Hepatocyte (in vitro differentiated cells): ENCODE results near the gene RPS5. TPM values are rescaled to one million over a fixed set of nuclear protein-coding genes. Genes with fewer than 3 reads are reported as not detected.

Experiments used
- DNase-seq: peaks from one replicate; pipeline ENCODE4 v3.0.0-alpha.2; 2016; ENCODE audit warnings: low spot score
- H2AFZ ChIP-seq: fragments of 200-600 bp; sonication (generic); 2 replicates; pipeline ENCODE4 v1.6.0; 2016; ENCODE audit warnings: antibody characterized with exemption, mild to moderate bottlenecking
- H3K27ac ChIP-seq: fragments of 200-600 bp; sonication (generic); 2 replicates; pipeline ENCODE4 v1.5.1; 2016; ENCODE audit warnings: mild to moderate bottlenecking
- H3K27me3 ChIP-seq: fragments of 200-600 bp; sonication (generic); 2 replicates; pipeline ENCODE4 v1.6.1; 2016
- H3K36me3 ChIP-seq: fragments of 200-600 bp; sonication (generic); replicated peaks from 2 replicates; pipeline ENCODE4 v1.5.1; 2016; ENCODE audit warnings: low read depth; ENCODE audit not compliant: insufficient read depth
- H3K4me1 ChIP-seq: fragments of 200-600 bp; sonication (generic); 2 replicates; pipeline ENCODE4 v1.5.1; 2016; ENCODE audit warnings: mild to moderate bottlenecking, moderate library complexity; ENCODE audit not compliant: insufficient read depth
- H3K4me2 ChIP-seq: fragments of 200-600 bp; sonication (generic); 2 replicates; pipeline ENCODE4 v1.6.0; 2016
- H3K4me3 ChIP-seq: fragments of 200-600 bp; sonication (generic); 2 replicates; pipeline ENCODE4 v1.5.1; 2016; ENCODE audit warnings: mild to moderate bottlenecking
- H3K79me2 ChIP-seq: fragments of 200-600 bp; sonication (generic); 2 replicates; pipeline ENCODE4 v1.6.0; 2017; ENCODE audit warnings: mild to moderate bottlenecking
- H3K9me2 ChIP-seq: fragments of 200-600 bp; sonication (generic); replicated peaks from 2 replicates; pipeline ENCODE4 v1.6.0; 2017; ENCODE audit warnings: mild to moderate bottlenecking; ENCODE audit not compliant: insufficient read depth
- H3K9me3 ChIP-seq: fragments of 200-600 bp; sonication (generic); 2 replicates; pipeline ENCODE4 v1.5.1; 2016; ENCODE audit warnings: low read depth, mild to moderate bottlenecking
- H4K20me1 ChIP-seq: fragments of 200-600 bp; sonication (generic); 2 replicates; pipeline ENCODE4 v1.6.0; 2016; ENCODE audit warnings: mild to moderate bottlenecking; ENCODE audit not compliant: insufficient read depth, poor library complexity, severe bottlenecking
- EZH2 ChIP-seq: fragments of 200-600 bp; sonication (generic); IDR thresholded peaks from 2 replicates; pipeline ENCODE4 v1.6.1; 2016; ENCODE audit warnings: antibody characterized with exemption, mild to moderate bottlenecking, borderline replicate concordance
- EZH2phosphoT487 ChIP-seq: fragments of 200-600 bp; sonication (generic); IDR thresholded peaks from one replicate; pipeline ENCODE4 v1.6.1; 2018; ENCODE audit warnings: antibody characterized with exemption, mild to moderate bottlenecking, low read depth, moderate library complexity; ENCODE audit not compliant: unreplicated experiment, severe bottlenecking
- WGBS: methylation state at CpG from one replicate; pipeline ENCODE4 v1.1.6; 2016; ENCODE audit warnings: low lambda C conversion rate; ENCODE audit errors: missing lambda C conversion rate; 5-methylcytosine and 5-hydroxymethylcytosine counted together
- polyA plus RNA-seq: library from polyadenylated mRNA; unstranded; fragments of >200 nt; fragmentation: Nextera tagmentation; extraction: Ambion mirVana; gene quantifications from 2 replicates; pipeline ENCODE4 v1.2.1, GENCODE V29; 2016
- total RNA-seq: library from RNA; depleted of rRNA; stranded (reverse); fragments of >200 nt; gene quantifications from 2 replicates; pipeline ENCODE4 v1.2.3, GENCODE V29; 2014
- TF ChIP-seq, protein P1 (sequence below): fragments of 200-600 bp; sonication (generic); IDR thresholded peaks from 2 replicates; pipeline ENCODE4 v1.5.1; 2016; ENCODE audit warnings: antibody characterized with exemption, mild to moderate bottlenecking; ENCODE audit not compliant: poor library complexity

The RPS5 gene
- total and polyA plus RNA-seq, 2 experiments from 2014 or later = 565 to 1,644 TPM

- TF ChIP-seq EZH2phosphoT487 = no peak
- TF ChIP-seq, protein P1, sequence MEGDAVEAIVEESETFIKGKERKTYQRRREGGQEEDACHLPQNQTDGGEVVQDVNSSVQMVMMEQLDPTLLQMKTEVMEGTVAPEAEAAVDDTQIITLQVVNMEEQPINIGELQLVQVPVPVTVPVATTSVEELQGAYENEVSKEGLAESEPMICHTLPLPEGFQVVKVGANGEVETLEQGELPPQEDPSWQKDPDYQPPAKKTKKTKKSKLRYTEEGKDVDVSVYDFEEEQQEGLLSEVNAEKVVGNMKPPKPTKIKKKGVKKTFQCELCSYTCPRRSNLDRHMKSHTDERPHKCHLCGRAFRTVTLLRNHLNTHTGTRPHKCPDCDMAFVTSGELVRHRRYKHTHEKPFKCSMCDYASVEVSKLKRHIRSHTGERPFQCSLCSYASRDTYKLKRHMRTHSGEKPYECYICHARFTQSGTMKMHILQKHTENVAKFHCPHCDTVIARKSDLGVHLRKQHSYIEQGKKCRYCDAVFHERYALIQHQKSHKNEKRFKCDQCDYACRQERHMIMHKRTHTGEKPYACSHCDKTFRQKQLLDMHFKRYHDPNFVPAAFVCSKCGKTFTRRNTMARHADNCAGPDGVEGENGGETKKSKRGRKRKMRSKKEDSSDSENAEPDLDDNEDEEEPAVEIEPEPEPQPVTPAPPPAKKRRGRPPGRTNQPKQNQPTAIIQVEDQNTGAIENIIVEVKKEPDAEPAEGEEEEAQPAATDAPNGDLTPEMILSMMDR = no peak
- TF ChIP-seq EZH2 = no peak
- no peaks in the 10 kb centered on the region for H3K9me2 ChIP-seq
- H4K20me1 ChIP-seq = peaks cover 11% of the 10 kb centered on the region
- peaks cover 4% of the 10 kb centered on the region for H3K79me2 ChIP-seq
- peaks cover 8% of the 10 kb centered on the region for H3K27me3 ChIP-seq
- H3K9me3 ChIP-seq = no peaks in the 10 kb centered on the region
- peak within 1 kb of the TSS; percentile 71 for H3K4me2 ChIP-seq
- H3K4me3 ChIP-seq = no peak within 1 kb of the TSS
- H3K27ac ChIP-seq = no peak within 1 kb of the TSS
- H3K36me3 ChIP-seq = no peaks in the 10 kb centered on the region
- peak; percentile 46 for DNase-seq
- no peak within 1 kb of the TSS for H2AFZ ChIP-seq
- peaks cover 6% of the 10 kb centered on the region for H3K4me1 ChIP-seq
- WGBS = 44% methylated on average over 21 of the region's 21 CpGs
These were observed 8.3 kb downstream of the RPS5 start, which contains the start of gene RNF225 for GRCh38 chr19:58395220-58395978. RNF225 (plus strand) TSS chr19:58395656; CDS start chr19:58396090, 434 bp downstream.

DNA sequence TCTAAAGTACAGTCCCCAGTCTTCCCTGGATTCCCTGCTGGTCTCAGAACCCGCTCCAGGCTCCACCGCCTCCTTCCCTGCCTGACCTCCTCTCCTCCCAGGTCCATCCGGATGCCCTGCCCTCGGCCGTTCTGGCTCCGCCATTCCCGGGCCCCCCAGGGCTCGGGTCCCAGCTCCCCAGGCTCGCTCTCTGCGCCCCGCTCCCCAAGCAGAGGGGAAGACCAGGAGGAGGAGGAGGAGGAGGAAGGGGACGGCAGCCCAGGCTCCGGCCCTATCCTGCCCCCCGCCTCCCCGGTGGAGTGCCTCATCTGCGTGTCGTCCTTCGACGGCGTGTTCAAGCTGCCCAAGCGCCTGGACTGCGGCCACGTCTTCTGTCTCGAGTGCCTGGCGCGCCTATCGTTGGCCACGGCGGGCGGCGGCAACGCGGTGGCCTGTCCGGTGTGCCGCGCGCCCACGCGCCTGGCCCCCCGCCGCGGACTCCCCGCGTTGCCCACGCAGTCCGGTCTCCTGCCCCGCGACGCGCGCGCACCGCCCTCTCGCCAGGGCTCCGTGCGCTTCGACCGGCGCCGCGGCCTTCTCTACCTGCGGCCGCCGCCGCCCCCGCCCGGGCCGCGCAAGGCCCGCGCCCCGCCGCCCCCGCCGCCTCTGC lies 9.0 kb downstream of the RPS5 start:
- Histone ChIP-seq H2AFZ (no peak overlapping the region), H3K27ac (no peak overlapping the region), H3K4me1 (peaks cover 11% of the 10 kb centered on the region), H3K9me2 (no peaks in the 10 kb centered on the region), H3K36me3 (no peaks in the 10 kb centered on the region), H4K20me1 (peaks cover 10% of the 10 kb centered on the region), H3K4me3 (no peak overlapping the region), H3K9me3 (no peaks in the 10 kb centered on the region), H3K79me2 (no peaks in the 10 kb centered on the region), H3K27me3 (peaks cover 8% of the 10 kb centered on the region), H3K4me2 (peak overlapping the region; percentile 71)
- peak; percentile 41 for DNase-seq
- WGBS = 14% methylated on average over 24 of the region's 75 CpGs
- no peak for TF ChIP-seq EZH2
- TF ChIP-seq EZH2phosphoT487 = no peak
- TF ChIP-seq, protein P1 = no peak

DNA sequence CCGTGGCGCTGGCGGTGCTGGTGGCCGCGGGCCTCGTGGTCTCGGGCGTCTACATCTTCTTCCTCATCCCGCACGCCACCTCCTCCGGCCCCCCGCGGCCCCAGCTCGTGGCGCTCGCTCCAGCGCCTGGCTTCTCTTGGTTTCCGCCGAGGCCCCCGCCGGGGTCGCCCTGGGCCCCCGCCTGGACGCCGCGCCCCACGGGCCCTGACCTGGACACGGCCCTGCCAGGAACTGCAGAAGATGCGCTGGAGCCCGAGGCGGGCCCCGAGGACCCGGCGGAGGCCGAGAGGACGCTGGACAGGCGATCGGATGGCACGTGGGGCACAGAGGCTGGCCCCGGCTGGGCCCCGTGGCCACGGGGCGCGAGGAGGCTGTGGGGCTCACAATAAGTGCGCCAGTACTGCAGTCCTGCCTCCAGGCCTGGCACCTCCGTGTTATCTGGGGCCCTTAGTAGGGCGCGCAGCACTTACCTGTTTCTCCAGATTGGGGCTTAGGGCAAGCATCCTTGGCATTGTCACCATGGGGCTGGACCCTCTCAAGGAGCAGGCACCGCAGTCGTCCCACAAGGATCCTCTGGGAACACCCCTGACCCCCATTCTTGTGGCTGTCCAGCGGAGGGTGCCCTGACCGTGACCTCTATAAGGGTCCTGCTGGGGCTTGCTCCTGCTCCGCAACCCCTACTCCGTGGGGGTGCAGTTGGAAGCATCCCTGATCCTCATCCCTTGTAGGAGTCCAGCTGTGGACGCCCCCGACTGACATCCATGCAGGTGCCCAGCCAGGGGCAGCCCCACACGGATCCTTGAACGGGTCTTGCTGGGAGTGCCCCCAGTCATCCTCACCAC lies 9.8 kb downstream of the RPS5 start:
- Histone ChIP-seq H3K27ac (no peak overlapping the region), H3K9me3 (no peaks in the 10 kb centered on the region), H3K79me2 (peaks cover under 1% of the 10 kb centered on the region), H4K20me1 (peaks cover 3% of the 10 kb centered on the region), H3K4me3 (no peak overlapping the region), H3K36me3 (no peaks in the 10 kb centered on the region), H3K9me2 (no peaks in the 10 kb centered on the region), H2AFZ (no peak overlapping the region), H3K27me3 (peaks cover 8% of the 10 kb centered on the region), H3K4me1 (peaks cover 11% of the 10 kb centered on the region), H3K4me2 (peak overlapping the region; percentile 56)
- DNase-seq = no peak
- TF ChIP-seq, protein P1 = no peak
- TF ChIP-seq EZH2 (no peak), EZH2phosphoT487 (no peak)
- WGBS = 83% methylated on average over 36 of the region's 58 CpGs
